Superior temporal gyrus (tissue), 1 donor: ENCODE measurements around the gene WDR4.
"Not testable (repeated sequence)": the region's sequence is repeated elsewhere in the genome, so short reads cannot be mapped to it uniquely, and the experiment has no call there.

Experiments
- DNase-seq: peaks from one replicate; pipeline ENCODE4 v3.0.0-alpha.2; 2016; ENCODE audit errors: extremely low spot score

Gene WDR4, protein sequence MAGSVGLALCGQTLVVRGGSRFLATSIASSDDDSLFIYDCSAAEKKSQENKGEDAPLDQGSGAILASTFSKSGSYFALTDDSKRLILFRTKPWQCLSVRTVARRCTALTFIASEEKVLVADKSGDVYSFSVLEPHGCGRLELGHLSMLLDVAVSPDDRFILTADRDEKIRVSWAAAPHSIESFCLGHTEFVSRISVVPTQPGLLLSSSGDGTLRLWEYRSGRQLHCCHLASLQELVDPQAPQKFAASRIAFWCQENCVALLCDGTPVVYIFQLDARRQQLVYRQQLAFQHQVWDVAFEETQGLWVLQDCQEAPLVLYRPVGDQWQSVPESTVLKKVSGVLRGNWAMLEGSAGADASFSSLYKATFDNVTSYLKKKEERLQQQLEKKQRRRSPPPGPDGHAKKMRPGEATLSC

DNA sequence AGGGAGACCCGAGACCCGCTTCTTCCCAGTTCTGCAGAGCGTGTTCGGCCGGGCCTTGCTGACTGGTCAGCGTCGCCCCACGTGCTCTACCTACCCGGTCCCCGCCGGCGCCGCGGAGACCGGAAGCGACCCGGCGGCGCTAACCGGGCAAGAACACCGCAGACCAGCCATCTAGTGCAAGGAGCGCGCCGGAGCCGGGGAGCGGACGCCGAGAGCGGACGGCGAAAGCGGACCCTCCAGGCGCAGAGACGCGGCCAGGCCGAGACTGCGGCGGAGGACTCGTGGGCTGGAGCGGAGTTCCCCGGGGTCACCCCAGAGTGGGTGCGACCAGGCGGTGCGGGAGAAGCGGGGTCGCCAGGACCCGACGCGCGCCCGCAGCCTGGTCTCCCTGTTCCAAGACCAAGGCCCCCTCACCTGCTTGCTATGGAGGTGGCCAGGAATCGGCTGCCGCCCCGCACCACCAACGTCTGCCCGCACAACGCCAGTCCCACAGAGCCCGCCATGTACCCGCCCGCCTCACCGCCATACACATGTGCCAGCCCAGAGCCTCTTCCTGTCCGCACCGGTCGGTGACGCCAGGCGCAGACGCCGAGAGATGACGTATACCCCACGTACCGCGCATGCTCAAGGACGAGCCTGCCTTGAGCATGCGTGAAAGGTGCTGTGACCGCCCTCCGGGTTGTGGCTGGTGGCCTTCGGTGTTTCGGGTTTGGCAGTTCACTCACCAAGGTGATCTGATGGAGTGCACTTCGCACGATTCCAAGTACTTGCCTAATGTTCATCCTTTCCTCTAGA is at the start of gene WDR4:
Gene WDR4, minus strand, starts transcription at position 547 of the 795 bp plus-strand sequence. Its CDS starts 44 bp downstream, at position 503.
- DNase-seq, result peak; percentile 99

DNA sequence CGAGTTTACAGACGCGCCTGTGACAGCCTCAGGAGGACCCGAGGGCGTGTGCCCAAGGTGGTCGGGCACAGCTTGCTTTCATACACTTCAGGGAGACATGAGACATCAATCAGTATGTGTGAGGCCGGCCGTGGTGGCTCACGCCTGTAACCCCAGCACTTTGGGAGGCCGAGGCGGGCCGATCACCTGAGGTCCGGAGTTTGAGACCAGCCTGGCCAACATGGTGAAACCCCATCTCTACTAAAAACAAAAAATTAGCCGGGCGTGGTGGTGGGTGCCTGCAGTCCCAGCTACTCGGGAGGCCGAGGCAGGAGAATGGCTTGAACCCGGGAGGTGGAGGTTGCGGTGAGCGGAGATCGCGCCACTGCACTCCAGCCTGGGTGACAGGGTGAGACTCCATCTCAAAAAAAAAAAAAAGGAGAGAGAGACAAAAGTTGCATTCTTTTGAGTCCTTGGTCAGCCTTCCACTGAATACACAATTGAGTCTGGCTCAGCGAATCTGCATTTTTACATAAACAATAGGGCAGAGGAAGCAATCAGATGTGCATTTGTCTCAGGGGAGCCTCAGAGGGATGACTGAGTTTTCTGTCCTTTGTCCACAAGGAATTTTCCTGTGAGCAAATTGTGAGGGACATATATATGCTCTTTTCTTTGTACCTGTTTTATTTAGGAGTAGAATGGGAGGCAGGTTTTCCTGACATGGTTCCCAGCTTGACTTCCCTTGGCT is 48.3 kb upstream of the WDR4 start:
- DNase-seq, result peak; percentile 73

DNA sequence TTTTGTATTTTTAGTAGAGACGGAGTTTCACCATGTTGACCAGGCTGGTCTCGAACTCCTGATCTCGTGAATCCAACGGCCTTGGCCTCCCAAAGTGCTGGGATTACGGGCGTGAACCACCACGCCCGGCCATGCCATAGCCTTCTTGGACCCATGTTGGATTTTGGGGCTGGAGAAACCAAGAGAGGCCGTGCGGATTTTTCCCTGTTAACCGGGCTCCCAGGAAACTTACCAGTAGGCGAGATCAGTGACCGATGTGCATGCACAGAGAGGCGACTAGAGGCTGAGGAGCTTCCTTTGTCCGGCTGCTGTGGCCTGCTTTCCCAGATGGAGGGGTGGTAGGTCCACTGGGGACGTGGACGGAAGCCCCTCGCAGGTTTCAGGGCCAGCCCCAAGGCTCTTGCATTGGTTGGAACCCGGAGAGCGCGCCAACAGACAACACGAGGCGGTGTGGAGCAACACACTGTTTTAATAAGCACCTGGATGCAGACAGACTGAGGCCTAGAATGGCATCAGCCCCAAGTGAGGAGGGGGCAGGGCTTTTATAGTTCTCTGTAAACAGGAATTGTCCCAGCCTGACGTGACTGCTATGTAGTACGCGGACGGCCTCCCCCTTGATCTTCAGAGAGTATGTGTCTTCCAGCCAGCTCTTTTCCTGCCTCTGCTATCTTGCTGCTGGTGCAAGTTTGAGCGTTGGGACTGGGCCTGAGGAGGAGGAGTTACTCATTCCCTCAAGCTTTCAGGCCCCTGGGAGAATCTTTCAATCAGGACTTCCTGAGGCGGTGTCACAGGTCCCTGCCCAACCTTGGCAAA is 46.0 kb upstream of the WDR4 start, which contains the start of gene ERVH48-1:
Gene ERVH48-1, minus strand, starts transcription at position 517 of the 813 bp plus-strand sequence. CDS start 6,624 bp downstream, outside the sequence.
- DNase-seq, result no peak

DNA sequence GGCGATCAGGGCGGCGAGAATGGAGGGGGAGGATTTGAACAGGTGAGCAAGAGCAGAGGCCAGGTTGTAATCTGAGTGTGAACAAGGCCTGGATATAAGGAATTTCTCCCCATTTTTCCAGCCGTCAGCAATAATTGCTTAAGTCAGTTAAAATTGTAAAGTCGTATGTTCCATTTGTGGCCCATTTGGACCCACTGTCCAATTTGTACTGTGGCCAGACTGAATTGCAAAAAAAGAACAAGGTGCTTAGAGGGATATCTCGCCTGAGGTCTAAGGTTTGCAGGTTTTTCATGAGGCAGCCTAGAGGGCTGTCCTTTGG is 45.1 kb upstream of the WDR4 start:
- no peak for DNase-seq

DNA sequence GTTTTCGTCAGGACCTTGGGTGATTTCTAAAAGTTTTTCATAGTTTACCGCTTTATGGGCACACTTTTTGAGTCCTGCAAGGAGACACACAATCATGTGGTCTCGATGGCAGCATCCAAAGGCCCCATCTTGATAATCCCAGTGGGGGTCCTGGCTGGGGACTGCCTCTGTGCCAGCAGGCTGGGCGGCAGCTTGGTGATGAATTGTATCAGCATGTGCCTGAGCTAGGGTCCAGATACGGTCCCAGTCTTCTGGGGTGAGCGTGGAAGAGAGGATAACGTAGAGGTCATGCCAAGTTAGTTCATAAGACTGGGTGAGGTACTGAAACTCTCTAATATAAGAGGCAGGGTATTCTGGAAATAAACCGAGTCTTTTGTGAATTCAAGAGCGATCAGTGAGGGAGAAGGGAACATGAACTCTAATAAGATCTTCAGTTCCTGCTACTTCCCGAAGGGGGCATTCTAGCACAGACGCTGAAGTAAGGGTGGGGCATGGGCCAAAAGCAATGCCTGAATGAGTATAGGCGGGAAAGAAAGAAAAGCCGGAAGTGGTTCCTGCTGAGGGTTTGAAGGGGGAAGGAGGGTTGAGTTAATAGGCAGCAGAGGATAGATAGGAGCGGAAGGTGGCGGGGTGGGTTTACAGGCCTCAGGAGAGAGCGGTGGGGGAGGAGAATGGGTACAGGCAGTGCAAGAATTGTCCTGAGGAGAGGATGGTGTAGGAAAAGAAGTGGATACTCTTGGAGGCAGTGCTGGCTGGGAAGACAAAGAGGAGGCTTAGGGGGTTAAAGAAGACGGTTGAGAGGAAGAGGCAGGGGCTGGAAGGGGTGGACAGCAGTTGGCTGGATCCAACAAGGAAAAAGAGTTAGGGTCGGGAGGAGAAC is 44.5 kb upstream of the WDR4 start:
- DNase-seq, result peak; percentile 92

DNA sequence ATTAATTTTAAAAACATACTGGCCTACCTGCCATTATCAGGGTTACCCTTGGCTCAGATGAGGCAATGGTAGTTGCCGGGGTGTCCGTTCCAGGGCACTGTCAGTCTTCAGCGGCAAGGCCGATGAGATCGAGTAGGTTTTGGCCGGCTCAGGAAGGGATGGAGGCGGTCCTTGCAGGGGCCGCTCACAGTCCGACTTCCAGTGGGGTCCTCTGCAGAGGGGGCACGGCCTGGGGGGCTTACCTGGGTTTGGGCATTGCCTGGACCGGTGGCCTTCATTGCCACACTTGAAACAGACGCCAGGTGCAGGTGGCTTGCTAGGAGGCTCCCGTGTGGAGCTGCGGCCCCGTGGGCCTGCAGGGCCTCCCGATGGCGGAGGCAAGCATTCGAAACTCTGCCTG is 43.6 kb upstream of the WDR4 start:
- DNase-seq, result no peak

DNA sequence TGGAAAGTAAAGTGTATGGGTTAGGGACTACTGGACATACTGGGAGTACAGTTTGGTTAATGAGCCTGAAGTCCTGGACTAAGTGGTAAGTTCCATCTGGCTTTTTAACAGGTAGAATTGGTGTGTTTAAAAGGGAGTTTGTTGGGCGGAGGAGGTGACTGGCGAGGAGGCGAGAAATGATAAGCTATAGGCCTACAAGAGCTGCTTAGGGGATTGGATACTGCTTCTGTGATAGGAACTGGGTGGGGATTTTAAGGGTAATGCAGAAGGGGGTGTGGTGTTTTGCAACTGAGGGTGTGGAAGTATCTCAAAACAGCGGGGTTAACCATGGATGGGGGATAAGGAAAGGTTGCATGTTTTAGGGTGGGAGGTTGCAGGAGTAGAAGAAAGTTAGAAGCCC is 42.6 kb upstream of the WDR4 start:
- DNase-seq, result no peak

DNA sequence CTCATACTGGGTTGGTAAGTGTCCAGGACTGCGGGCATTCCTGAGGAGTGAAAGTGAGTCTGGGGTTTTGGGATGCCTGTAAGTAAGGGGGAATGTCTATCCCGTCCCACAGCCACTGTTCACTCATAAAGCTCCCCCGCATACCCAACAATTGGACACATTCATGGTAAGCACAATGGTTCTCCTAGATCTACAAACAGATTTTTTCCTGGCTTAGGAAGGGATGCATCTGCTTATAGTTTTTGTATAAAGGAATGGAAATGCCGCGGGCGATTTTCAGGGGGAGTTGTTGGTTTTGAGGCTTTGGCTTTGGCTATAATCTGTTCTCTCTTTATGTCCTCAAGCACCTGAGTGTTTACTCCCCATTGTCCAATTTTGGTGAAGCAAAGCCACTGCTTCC is 39.0 kb upstream of the WDR4 start:
- no peak for DNase-seq

DNA sequence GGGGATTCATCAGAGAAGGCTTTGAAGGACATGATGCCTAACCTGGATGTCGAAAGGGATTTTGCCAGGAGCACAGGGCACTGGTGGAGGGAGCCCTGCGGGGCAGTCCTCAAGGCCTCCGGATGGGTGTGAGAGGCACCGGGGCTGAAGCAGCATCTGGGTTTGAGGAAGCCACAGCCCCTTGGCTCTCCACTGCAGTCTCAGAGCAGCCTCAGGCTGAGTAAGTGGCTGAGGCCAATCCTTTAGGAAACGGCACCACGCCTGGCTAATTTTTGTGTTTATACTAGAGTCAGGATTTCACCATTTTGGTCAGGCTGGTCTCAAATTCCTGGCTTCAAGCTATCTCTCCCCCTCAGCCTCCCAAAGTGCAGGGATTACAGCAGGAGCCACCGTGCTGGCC is 34.1 kb upstream of the WDR4 start:
- DNase-seq, result no peak

DNA sequence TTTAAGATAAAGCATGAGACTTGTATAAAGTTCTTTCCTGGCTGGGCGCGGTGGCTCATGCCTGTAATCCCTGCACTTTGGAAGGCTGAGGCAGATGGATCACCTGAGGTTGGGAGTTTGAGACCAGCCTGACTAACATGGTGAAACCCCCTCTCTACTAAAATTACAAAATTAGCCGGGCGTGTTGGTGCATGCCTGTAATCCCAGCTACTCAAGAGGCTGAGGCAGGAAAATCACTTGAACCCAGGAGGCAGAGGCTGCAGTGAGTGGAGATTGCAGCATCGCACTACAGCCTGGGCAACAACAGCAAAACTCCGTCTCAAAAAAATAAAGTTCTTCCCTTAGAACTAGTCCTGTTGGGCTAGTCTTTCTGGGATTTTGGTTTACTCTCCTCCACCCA is 32.6 kb upstream of the WDR4 start:
- not testable (repeated sequence) for DNase-seq

DNA sequence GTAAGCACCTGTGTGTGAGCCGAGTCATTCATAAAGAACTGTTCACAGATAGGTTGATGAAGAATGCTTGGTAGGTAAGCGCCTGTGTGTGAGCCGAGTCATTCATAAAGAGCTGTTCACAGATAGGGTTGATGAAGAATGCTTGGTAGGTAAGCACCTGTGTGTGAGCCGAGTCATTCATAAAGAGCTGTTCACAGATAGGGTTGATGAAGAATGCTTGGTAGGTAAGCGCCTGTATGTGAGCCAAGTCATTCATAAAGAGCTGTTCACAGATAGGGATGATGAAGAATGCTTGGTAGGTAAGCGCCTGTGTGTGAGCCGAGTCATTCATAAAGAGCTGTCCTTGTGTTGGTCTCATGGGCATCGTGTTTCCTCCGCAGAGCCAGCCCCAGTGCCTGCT is 29.1 kb upstream of the WDR4 start:
- DNase-seq, result not testable (repeated sequence)

DNA sequence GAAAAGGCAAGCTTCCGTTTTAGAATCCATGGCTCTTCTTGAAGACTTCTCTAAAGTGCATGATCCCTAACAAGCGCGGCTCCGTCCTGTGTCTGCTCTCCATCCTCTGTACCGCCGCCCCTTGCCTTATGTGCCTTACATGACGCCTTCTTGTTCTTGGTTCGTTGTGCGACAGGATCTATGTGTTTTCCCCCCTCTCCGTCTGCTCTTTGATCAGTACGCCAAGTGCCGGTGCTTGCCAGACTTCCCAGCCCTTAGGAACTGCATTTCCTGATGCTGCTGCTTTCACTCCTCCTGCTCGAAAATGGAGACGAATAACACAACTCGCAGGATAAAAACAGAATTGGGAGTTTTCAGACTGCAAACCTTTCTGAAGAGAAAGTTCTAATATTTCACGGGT is 26.9 kb upstream of the WDR4 start:
- no peak for DNase-seq

DNA sequence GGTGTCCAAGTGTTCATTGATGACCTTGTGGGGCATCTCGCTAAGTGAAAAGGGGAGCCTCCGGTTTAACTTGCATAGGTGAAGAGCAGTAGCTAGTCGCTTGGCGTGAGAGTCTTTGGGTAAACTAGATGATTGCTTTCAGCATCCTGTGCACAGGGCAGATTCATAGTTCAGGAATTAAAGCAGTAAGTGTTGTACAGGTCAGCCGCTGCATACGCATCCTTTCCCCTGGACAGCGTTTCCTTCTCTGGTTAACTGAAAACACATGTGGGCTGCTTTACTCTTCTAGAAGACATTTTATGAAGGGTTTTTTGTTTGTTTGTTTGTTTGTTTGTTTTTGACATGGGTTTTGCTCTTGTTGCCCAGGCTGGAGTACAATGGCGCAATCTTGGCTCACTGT is 25.9 kb upstream of the WDR4 start:
- no peak for DNase-seq

DNA sequence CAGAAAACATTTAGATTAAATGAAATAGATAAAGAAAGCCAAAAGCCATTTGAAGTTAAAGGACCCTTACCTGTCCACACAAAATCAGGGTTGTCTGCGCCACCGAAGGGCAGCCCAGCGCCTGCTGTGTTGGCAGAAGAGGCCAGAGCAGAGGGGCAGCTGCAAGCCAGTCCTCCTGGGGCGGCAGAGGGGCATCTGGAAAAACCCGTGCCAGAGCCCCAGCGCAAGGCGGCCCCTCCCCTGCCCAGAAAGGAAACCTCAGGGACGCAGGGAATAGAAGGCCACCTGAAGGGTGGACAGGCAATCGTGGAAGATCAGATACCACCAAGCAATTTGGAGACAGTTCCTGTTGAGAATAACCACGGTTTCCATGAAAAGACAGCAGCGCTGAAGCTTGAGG is 24.5 kb upstream of the WDR4 start:
- DNase-seq, result no peak

DNA sequence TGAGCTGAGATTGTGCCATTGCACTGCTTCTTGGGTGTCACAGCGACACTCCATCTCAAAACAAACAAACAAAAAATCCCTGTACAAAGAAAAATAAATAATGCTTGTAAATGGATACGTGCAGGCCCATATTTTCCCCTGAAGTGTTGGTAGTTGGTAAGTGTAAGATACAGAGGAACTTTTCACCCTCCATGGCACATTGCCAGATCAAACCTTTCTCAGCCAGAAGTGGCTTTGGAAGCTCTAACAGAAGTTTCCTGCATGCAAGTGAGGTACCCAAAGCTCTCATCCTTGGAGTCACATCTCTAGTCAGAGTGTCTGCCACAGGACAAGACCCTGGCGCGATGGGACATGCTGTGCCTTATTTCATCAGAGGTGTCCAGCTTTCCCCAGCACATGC is 21.1 kb upstream of the WDR4 start:
- DNase-seq, result no peak

DNA sequence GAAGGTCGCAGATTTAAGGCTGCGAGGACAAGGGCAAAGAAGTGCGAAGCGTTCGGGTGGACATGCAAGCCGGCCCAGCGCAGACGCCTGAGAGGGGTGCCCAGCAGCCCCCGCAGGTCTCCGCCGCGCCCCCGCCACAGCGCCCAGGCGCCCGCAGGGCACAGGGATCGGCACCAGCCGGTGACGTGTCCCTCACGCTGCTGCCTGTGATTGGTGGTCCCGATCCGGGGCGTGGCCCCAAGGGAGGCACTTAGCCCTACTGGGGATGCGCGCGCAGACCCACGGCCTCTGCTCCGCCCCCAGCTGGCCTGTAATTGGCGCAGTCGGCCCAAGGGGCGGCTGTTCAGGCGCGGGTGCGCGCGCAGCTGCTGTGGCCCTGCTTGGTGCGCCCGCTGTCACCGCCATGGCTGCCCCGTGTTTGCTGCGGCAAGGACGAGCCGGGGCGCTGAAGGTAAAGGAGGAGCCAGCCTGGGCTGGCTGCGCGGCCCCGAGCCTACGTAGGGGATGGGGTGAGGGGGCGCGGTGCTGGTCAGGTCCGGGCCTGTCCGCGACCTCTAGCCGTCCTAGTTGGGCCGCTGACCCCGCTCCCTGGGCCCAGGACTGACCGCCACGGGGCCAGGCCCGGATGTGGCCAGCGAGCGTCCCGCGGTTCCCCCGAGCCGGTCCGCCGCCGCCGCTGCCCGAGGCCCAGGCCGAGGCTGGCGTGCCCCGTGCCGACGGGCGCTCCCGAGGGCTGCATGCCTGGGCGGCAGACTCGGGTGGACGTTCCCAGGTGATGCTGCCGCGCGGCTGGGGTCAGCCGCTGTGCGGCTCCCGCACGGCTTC is 13.8 kb upstream of the WDR4 start, which contains the start of gene NDUFV3:
Gene NDUFV3, plus strand, starts transcription at position 379 of the 825 bp plus-strand sequence. Its CDS starts 25 bp downstream, at position 404.
- DNase-seq, result peak; percentile 99

DNA sequence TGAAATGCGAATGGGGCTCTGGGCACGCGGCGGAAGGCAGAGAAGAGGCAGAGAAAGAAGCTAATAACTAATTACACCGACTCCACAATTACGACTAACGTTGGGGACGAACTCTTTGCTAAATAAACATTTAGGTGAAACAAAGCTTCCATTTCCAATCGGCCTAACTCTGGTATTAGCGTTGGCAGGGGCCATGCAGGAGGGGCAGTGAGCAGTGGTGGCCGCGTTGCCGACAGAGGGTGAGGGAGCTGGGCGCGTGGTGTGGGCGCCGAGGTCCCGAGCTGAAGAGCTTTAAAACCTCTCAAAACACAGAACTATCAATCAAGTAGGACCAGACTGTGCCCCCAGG is 13.2 kb upstream of the WDR4 start:
- DNase-seq, result no peak

DNA sequence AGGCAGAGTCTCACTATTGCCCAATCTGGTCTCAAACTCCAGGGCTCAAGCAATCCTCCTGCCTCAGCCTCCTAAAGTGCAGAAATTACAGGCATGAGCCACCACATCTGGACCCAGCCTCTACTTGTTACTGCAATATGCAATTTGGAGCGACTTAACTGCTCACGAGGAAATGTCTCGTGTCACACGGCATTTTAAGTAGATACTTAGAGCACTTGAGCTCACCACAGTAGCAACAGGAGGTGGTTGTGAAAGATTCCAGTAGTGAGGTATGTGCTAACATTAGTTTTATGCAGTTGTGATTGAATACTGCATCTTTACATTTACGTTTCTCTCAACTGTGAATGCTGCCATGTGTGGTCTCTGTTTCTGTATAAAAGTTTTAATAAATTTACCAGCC is 8.0 kb upstream of the WDR4 start:
- no peak for DNase-seq

DNA sequence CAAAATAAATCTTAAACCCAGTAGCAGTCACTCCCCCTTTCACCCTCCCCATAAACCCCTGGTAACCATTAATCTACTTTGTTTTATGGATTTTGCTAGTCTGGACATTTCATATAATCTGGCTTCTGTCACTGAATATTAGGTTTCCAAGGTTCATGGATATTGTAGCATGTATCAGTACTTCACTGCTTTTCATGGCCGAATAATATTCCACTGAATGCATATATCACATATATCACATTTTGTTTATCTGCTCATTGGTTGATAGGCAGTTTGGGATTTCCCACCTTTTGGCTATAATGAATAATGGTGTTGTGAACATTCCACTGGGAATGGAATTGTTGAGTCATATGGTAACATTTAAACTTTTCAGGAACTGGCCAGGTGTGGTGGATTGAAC is 4.6 kb upstream of the WDR4 start:
- no peak for DNase-seq

DNA sequence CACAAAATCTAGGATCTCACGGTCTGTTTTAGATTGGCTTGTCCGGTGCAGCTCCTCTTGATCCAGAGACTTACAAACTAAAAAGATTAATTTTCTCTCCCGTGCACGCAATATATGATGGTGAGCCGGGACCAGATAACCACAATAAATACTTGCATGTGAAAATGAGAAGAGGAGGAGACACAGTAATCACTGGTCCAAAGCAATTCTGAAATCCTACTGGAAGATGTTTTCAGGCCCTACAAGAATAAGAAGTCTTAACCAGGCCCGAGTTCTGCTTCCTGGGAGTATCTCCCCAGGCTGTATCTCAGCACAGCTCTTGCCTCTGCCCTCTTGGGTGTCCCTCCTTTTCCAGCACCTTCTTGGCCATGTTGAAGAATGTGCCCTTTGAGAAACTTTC is 1.0 kb upstream of the WDR4 start:
- no peak for DNase-seq
